ENCODE data around the gene RABL3. TPM values are rescaled to one million over a fixed set of nuclear protein-coding genes. Genes with fewer than 3 reads are reported as not detected.
"Not testable (repeated sequence)": the region's sequence is repeated elsewhere in the genome, so short reads cannot be mapped to it uniquely, and the experiment has no call there.

Gene RABL3
- total RNA-seq, 4 donors from 2014 or later: 20.0 to 46.8 (median 30.4) TPM

DNA sequence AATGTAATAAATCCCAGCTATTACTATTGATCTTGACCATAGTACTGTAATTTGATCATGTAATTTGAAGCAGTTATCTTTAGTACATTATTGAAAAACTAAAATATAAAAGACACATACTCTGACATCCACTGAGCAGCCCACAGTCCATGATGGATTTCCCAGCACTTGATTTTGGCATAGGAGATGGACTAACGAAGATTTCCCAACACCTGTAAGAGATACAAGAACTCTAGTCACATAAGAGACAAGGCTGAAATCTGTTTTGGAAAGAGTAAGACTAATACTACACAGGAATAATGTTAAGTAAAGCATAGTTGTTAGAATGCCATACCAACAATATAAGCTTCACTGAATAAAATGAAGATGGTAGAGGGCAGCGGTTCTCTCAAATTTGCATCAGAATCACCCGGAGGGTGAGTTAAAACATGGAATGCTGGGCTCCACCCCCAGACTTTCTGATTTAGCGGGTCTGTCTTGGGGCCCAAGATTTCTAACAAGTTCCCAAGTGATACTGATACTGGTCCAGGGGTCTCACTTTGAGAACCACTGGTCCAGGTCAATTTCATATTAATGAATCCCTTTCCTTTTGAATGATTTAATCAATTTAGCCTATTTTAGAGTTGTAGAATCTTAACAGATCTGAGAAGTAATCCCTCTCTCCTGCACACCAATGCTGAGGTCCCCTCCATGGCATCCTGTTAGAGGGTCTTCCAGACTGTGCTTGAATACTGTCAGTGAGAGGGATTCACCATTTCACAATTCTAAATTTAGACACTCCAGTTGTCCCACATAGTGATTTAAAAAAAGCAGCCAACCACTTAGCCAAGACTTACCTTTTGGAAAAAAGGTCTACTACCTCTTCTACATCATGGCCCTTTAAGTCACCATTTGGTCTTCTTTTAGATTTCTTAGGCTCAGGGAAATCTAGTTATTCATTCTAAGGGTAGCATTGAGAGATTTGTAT is 11.5 kb downstream of the RABL3 start:
- TF ChIP-seq, protein P1, sequence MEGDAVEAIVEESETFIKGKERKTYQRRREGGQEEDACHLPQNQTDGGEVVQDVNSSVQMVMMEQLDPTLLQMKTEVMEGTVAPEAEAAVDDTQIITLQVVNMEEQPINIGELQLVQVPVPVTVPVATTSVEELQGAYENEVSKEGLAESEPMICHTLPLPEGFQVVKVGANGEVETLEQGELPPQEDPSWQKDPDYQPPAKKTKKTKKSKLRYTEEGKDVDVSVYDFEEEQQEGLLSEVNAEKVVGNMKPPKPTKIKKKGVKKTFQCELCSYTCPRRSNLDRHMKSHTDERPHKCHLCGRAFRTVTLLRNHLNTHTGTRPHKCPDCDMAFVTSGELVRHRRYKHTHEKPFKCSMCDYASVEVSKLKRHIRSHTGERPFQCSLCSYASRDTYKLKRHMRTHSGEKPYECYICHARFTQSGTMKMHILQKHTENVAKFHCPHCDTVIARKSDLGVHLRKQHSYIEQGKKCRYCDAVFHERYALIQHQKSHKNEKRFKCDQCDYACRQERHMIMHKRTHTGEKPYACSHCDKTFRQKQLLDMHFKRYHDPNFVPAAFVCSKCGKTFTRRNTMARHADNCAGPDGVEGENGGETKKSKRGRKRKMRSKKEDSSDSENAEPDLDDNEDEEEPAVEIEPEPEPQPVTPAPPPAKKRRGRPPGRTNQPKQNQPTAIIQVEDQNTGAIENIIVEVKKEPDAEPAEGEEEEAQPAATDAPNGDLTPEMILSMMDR (IDR thresholded peaks at IDR 0.05 in 4 of 5, conservative IDR thresholded peaks at IDR 0.05 in 1 of 5): no peak
- no peak for TF ChIP-seq POLR2A (IDR thresholded peaks at IDR 0.05)

DNA sequence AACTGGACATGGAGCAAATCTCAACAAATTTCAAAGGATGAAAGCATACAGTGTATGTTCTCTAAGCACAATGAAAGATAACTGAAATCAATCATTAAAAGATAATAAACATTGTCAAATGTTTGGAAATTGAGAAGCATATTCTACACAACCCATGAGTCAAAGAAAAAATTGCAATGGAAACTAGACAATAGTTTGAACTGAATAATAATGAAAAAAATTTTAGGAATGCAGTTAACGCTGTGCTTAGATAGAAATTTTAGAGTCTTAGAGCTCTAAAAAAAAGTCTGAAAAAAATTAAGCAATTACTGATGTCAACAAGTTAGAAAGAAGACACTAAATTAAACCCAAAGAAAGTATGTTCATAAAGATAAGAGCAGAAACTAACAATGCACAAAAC is 15.5 kb downstream of the RABL3 start:
- no peak for TF ChIP-seq POLR2A (IDR thresholded peaks at IDR 0.05)
- TF ChIP-seq, protein P1 (IDR thresholded peaks at IDR 0.05 in 4 of 5, conservative IDR thresholded peaks at IDR 0.05 in 1 of 5): no peak
- no peak for DNase-seq
- peaks cover 0 to 26% of the 10 kb centered on the region in 2 donors for H3K4me1 ChIP-seq
- peaks cover 0 to 8% of the 10 kb centered on the region in 2 donors for H3K36me3 ChIP-seq
- in situ Hi-C loops (cut with MboI; ENCODE audit: low sequenced_read_pairs in 4 of 4) (no loop called here), intact Hi-C loops (cut with DNase I; ENCODE audit: low total_unique reads) (no loop called here)
- no peaks in the 10 kb centered on the region for H3K27me3 ChIP-seq
- no peak overlapping the region for H3K4me3 ChIP-seq
- H3K9me3 ChIP-seq: no peaks in the 10 kb centered on the region
- no peak for ATAC-seq
- no peak overlapping the region for H3K27ac ChIP-seq

More for the DNA sequence above, 11.5 kb downstream of the RABL3 start:
- intact Hi-C loops (cut with DNase I; ENCODE audit: low total_unique reads) (no loop called here), in situ Hi-C loops (cut with MboI; ENCODE audit: low sequenced_read_pairs in 4 of 4) (no loop called here)
- Histone ChIP-seq H3K4me3 (no peak overlapping the region), H3K27ac (peak overlapping the region in 3 of 4 donors; percentile 10 to 69 (median 52)), H3K27me3 (no peaks in the 10 kb centered on the region), H3K4me1 (peaks cover 0 to 19% of the 10 kb centered on the region in 2 donors), H3K36me3 (peaks cover 0 to 8% of the 10 kb centered on the region in 2 donors), H3K9me3 (no peaks in the 10 kb centered on the region)
- no peak for DNase-seq
- ATAC-seq: peak; percentile 72 to 93

DNA sequence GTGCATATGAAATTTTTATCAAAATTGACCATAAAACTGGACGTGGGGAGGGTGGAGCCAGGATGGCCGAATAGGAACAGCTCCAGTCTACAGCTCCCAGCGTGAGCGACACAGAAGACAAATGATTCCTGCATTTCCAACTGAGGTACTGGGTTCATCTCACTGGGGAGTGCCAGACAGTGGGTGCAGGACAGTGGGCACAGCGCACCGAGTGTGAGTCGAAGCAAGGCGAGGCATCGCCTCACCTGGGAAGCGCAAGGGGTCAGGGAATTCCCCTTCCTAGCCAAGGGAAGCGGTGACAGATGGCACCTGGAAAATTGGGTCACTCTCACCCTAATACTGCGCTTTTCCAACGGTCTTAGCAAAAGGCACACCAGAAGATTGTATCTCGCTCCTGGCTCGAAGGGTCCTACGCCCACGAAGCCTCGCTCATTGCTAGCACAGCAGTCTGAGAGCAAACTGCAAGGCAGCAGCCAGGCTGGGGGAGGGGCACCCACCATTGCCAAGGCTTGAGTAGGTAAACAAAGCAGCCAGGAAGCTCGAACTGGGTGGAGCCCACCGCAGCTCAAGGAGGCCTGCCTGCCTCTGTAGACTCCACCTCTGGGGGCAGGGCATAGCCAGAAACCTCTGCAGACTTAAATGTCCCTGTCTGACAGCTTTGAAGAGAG is 23.0 kb downstream of the RABL3 start:
- H3K4me3 ChIP-seq: peak overlapping the region; percentile 36 to 47 (median 42)
- intact Hi-C loops (cut with DNase I; ENCODE audit: low total_unique reads); H3K36me3 ChIP-seq; H3K9me3 ChIP-seq; ATAC-seq; H3K27me3 ChIP-seq; in situ Hi-C loops (cut with MboI; ENCODE audit: low sequenced_read_pairs in 4 of 4): not testable (repeated sequence)
- DNase-seq: peak in 1 of 2 donors; percentile 28
- H3K4me1 ChIP-seq: peaks cover 0 to 26% of the 10 kb centered on the region in 2 donors
- peak overlapping the region in 1 of 4 donors; percentile 52 for H3K27ac ChIP-seq

DNA sequence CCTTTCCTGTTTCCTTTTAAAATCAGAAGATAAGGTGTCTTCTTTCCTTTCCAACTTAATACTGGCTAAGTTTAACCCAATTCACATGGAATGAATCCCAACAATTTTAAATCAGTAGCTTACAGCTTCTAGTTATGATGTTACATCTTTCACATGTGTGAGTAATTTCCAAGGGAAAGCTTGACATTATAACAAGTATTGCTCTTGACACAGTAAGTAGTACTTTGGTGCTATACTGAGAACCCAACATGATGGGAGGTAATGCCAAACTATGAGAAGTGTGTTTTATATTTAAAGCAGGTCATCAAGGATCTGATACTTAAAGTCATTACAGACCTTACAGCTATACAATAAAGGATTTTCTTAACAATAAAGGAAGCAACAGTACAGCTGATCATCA is 29.1 kb downstream of the RABL3 start:
- TF ChIP-seq, protein P1 (IDR thresholded peaks at IDR 0.05 in 4 of 5, conservative IDR thresholded peaks at IDR 0.05 in 1 of 5): no peak
- no peak for TF ChIP-seq POLR2A (IDR thresholded peaks at IDR 0.05)
- Histone ChIP-seq H3K36me3 (peaks cover 0 to 8% of the 10 kb centered on the region in 2 donors), H3K4me3 (no peak overlapping the region), H3K4me1 (no peaks in the 10 kb centered on the region), H3K9me3 (no peaks in the 10 kb centered on the region), H3K27me3 (no peaks in the 10 kb centered on the region), H3K27ac (no peak overlapping the region)
- no peak for DNase-seq
- intact Hi-C loops (cut with DNase I; ENCODE audit: low total_unique reads) (no loop called here), in situ Hi-C loops (cut with MboI; ENCODE audit: low sequenced_read_pairs in 4 of 4) (no loop called here)
- no peak for ATAC-seq

DNA sequence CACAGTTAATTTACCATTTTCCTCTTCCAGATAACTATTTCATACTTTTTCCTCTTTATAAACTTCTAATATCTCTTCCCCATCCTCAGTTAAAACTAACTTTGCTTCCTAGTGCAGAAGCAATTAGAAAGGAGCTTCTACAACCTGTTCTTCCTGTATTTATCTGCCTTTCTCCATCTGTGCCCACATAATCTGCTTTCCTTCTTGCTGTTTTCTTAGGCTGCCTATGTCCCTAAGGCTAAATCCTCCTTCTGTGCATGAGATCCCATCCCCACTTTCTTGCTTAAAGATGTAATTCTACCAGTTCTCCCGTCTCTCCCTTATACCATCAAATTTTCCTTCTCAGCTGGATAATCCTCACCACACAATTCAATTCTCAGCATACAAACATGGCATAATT is 31.9 kb downstream of the RABL3 start:
- no peak for DNase-seq
- in situ Hi-C loops (cut with MboI; ENCODE audit: low sequenced_read_pairs in 4 of 4): no loop called here

More for the DNA sequence above, 31.9 kb downstream of the RABL3 start:
- intact Hi-C loops (cut with DNase I; ENCODE audit: low total_unique reads): no loop called here
- no peak for ATAC-seq
- TF ChIP-seq POLR2A (IDR thresholded peaks at IDR 0.05): no peak
- TF ChIP-seq, protein P1 (IDR thresholded peaks at IDR 0.05 in 4 of 5, conservative IDR thresholded peaks at IDR 0.05 in 1 of 5): no peak
- Histone ChIP-seq H3K27me3 (no peaks in the 10 kb centered on the region), H3K36me3 (peaks cover 0 to 11% of the 10 kb centered on the region in 2 donors), H3K4me1 (no peaks in the 10 kb centered on the region), H3K4me3 (no peak overlapping the region), H3K27ac (no peak overlapping the region), H3K9me3 (no peaks in the 10 kb centered on the region)

All from gastrocnemius medialis (tissue), 4 donors.